IMR-90 (cell line): ENCODE measurements around the gene CFD. TPM values are rescaled to one million over a fixed set of nuclear protein-coding genes. Genes with fewer than 3 reads are reported as not detected.

Experiments used
- ATAC-seq: fragments of 200-7000 bp; cut with Tn5 transposase; 2 replicates; pipeline ENCODE4 v1.9.1; 2020; ENCODE audit warnings: low read depth, mild to moderate bottlenecking, moderate library complexity
- BruUV-seq: library from RNA; stranded (reverse); fragments of 400-500 nt; replicated peaks from 2 replicates; lab custom pipeline; 2021; lab: Mats Ljungman, UMichigan
- CTCF ChIA-PET: fragments of 300-600 bp; formaldehyde crosslinking; extraction: SDS; loops from one replicate; lab custom pipeline; 2021; ENCODE audit warnings: antibody characterized with exemption; lab: Yijun Ruan, JAX
- POLR2A ChIA-PET: fragments of 300-600 bp; sonication (Branson Sonifier 250); formaldehyde crosslinking; loops from one replicate; lab custom pipeline; 2022; ENCODE audit warnings: antibody characterized with exemption; ENCODE audit not compliant: unreplicated experiment; lab: Charles Lee
- DNase-seq: peaks from one replicate; pipeline ENCODE4 v3.0.0; 2013
- H2AFZ ChIP-seq: replicated peaks from 2 replicates; pipeline ENCODE3; 2013; ENCODE audit warnings: low read length, mild to moderate bottlenecking; ENCODE audit not compliant: poor library complexity
- H2AK5ac ChIP-seq: 2 replicates; pipeline ENCODE4 v1.6.1; 2013; ENCODE audit warnings: low read depth, low read length, inconsistent platforms
- H2AK9ac ChIP-seq: replicated peaks from 2 replicates; pipeline ENCODE3; 2013; ENCODE audit warnings: mild to moderate bottlenecking, low read depth, low read length, moderate library complexity; ENCODE audit not compliant: poor library complexity
- H2BK120ac ChIP-seq: 2 replicates; pipeline ENCODE4 v1.6.1; 2013; ENCODE audit warnings: low read depth, low read length, inconsistent platforms
- H2BK15ac ChIP-seq: 3 replicates; pipeline ENCODE4 v1.6.1; 2013; ENCODE audit warnings: low read depth, low read length, inconsistent platforms
- H2BK20ac ChIP-seq: 2 replicates; pipeline ENCODE4 v1.6.1; 2013; ENCODE audit warnings: low read depth, mild to moderate bottlenecking, inconsistent platforms, low read length, moderate library complexity
- H2BK5ac ChIP-seq: 2 replicates; pipeline ENCODE4 v1.6.1; 2013; ENCODE audit warnings: mild to moderate bottlenecking, low read depth, low read length, inconsistent platforms; ENCODE audit not compliant: poor library complexity, severe bottlenecking
- H3K14ac ChIP-seq: replicated peaks from 2 replicates; pipeline ENCODE4 v1.6.1; 2013; ENCODE audit warnings: low read depth, low read length, inconsistent platforms
- H3K18ac ChIP-seq: 2 replicates; pipeline ENCODE4 v1.6.1; 2013; ENCODE audit warnings: low read depth, low read length, control low read depth
- H3K23ac ChIP-seq: 2 replicates; pipeline ENCODE4 v1.6.1; 2013; ENCODE audit warnings: low read depth, low read length, inconsistent platforms
- H3K27ac ChIP-seq: 2 replicates; pipeline ENCODE4 v1.5.1; 2013; ENCODE audit warnings: mild to moderate bottlenecking, control low read depth, low read length; ENCODE audit not compliant: insufficient read depth
- H3K27me3 ChIP-seq: 2 replicates; pipeline ENCODE4 v1.6.1; 2013; ENCODE audit warnings: low read length; ENCODE audit not compliant: control insufficient read depth, insufficient read depth
- H3K36me3 ChIP-seq: 2 replicates; pipeline ENCODE4 v1.6.1; 2013; ENCODE audit warnings: low read length, mixed read lengths; ENCODE audit not compliant: control insufficient read depth, insufficient read depth
- H3K4ac ChIP-seq: 2 replicates; pipeline ENCODE4 v1.6.1; 2013; ENCODE audit warnings: low read depth, low read length, inconsistent platforms
- H3K4me1 ChIP-seq: 2 replicates; pipeline ENCODE4 v1.6.1; 2013; ENCODE audit warnings: low read length, mixed read lengths; ENCODE audit not compliant: control insufficient read depth, insufficient read depth
- H3K4me2 ChIP-seq: 2 replicates; pipeline ENCODE4 v1.6.1; 2013; ENCODE audit warnings: low read depth, mild to moderate bottlenecking, control low read depth, low read length, moderate library complexity
- H3K4me3 ChIP-seq: 2 replicates; pipeline ENCODE4 v1.5.1; 2013; ENCODE audit warnings: low read depth, mild to moderate bottlenecking, control low read depth, low read length, moderate library complexity; ENCODE audit not compliant: insufficient read depth
- H3K56ac ChIP-seq: 2 replicates; pipeline ENCODE4 v1.6.1; 2013; ENCODE audit warnings: low read length, inconsistent platforms; ENCODE audit not compliant: insufficient read depth; ENCODE audit errors: extremely low read depth
- H3K79me1 ChIP-seq, 2 experiments: 2 replicates each; pipeline ENCODE4 v1.6.1; 2013; ENCODE audit warnings: low read length in 2 of 2, inconsistent platforms in 1 of 2, low read depth in 1 of 2
- H3K9ac ChIP-seq: 2 replicates; pipeline ENCODE4 v1.6.1; 2013; ENCODE audit warnings: low read depth, low read length, control low read depth
- H3K9me1 ChIP-seq: 2 replicates; pipeline ENCODE4 v1.6.1; 2013; ENCODE audit warnings: low read length, inconsistent platforms; ENCODE audit not compliant: insufficient read depth
- H3K9me3 ChIP-seq: 2 replicates; pipeline ENCODE4 v1.6.1; 2013; ENCODE audit warnings: low read length; ENCODE audit not compliant: control insufficient read depth, insufficient read depth
- H4K20me1 ChIP-seq: 2 replicates; pipeline ENCODE4 v1.6.1; 2013; ENCODE audit warnings: low read length, inconsistent platforms; ENCODE audit not compliant: insufficient read depth
- H4K5ac ChIP-seq: 2 replicates; pipeline ENCODE4 v1.6.1; 2013; ENCODE audit warnings: mild to moderate bottlenecking, low read depth, low read length, control low read depth
- H4K8ac ChIP-seq, 2 experiments: 2 replicates each; pipeline ENCODE4 v1.6.1; 2013; ENCODE audit warnings: low read depth in 2 of 2, low read length in 2 of 2, control low read depth in 1 of 2, inconsistent platforms in 1 of 2
- H4K91ac ChIP-seq: 2 replicates; pipeline ENCODE4 v1.6.1; 2013; ENCODE audit warnings: low read depth, low read length, inconsistent platforms; ENCODE audit not compliant: insufficient read depth
- BHLHE40 ChIP-seq: fragments of 150-350 bp; IDR thresholded peaks from 2 replicates; pipeline ENCODE4 v1.6.1; 2016; ENCODE audit warnings: mild to moderate bottlenecking, low read depth, low read length
- CEBPB ChIP-seq: IDR thresholded peaks from 2 replicates; pipeline ENCODE4 v1.6.1; 2012; ENCODE audit warnings: low read depth, low read length, improper control_type of control experiment
- CHD1 ChIP-seq: IDR thresholded peaks from 2 replicates; pipeline ENCODE4 v1.6.1; 2012; ENCODE audit warnings: low read depth, low read length, improper control_type of control experiment
- MAFK ChIP-seq: IDR thresholded peaks from 2 replicates; pipeline ENCODE4 v1.6.1; 2012; ENCODE audit warnings: low read depth, low read length, improper control_type of control experiment
- MAZ ChIP-seq: IDR thresholded peaks from 2 replicates; pipeline ENCODE4 v1.6.1; 2012; ENCODE audit warnings: low read depth, mild to moderate bottlenecking, low read length, improper control_type of control experiment, moderate library complexity, borderline replicate concordance
- MXI1 ChIP-seq: IDR thresholded peaks from 2 replicates; pipeline ENCODE4 v1.6.1; 2012; ENCODE audit warnings: low read depth, mild to moderate bottlenecking, low read length, moderate library complexity, borderline replicate concordance
- NFE2L2 ChIP-seq: fragments of 150-350 bp; IDR thresholded peaks from 2 replicates; pipeline ENCODE4 v1.6.1; 2016; ENCODE audit warnings: low read depth, mild to moderate bottlenecking, low read length
- RAD21 ChIP-seq: IDR thresholded peaks from 2 replicates; pipeline ENCODE4 v1.6.1; 2012; ENCODE audit warnings: low read length, improper control_type of control experiment
- RCOR1 ChIP-seq: IDR thresholded peaks from 2 replicates; pipeline ENCODE4 v1.6.1; 2012; ENCODE audit warnings: mild to moderate bottlenecking, low read length, improper control_type of control experiment; ENCODE audit not compliant: insufficient replicate concordance
- RFX5 ChIP-seq: IDR thresholded peaks from 2 replicates; pipeline ENCODE4 v1.8.0; 2012; ENCODE audit warnings: low read depth, mild to moderate bottlenecking, low read length, moderate library complexity
- SMC3 ChIP-seq: fragments of 150-350 bp; IDR thresholded peaks from 2 replicates; pipeline ENCODE4 v1.6.1; 2016; ENCODE audit warnings: low read depth, mild to moderate bottlenecking, antibody characterized with exemption, low read length, moderate library complexity
- WGBS, 2 experiments: methylation state at CpG; one replicate each; pipeline versions ENCODE4 v1.1.5 to v1.1.7; 2013; ENCODE audit warnings: missing lambda C conversion rate in 2 of 2; ENCODE audit not compliant: insufficient read length in 1 of 2; ENCODE audit errors: extremely low coverage in 2 of 2; 5-methylcytosine and 5-hydroxymethylcytosine counted together
- dilution Hi-C: fragments of 300-500 bp; cut with HindIII; formaldehyde crosslinking; loops from one replicate; pipeline ENCODE4 v1.14.3; 2018; ENCODE audit warnings: low sequenced_read_pairs; ENCODE audit not compliant: unreplicated experiment
- in situ Hi-C: fragments of 300-500 bp; cut with MboI; formaldehyde crosslinking; loops from 3 replicates; pipeline ENCODE4 v1.14.3; 2019; ENCODE audit warnings: low sequenced_read_pairs, inconsistent platforms, mixed read lengths
- intact Hi-C: fragments of 100-400 bp; cut with micrococcal nuclease; formaldehyde crosslinking; loops from 2 replicates; pipeline ENCODE4 v1.10.0; 2022
- polyA plus RNA-seq, 3 experiments: library from polyadenylated mRNA; depleted of rRNA; stranded (reverse); fragments of >200 nt; gene quantifications; 2 replicates each; pipeline ENCODE4 v1.2.3, GENCODE V29; 2012; ENCODE audit warnings: low replicate concordance in 1 of 3
- total RNA-seq: library from RNA; depleted of rRNA; stranded (reverse); fragments of >200 nt; gene quantifications from 2 replicates; pipeline ENCODE4 v1.2.3, GENCODE V29; 2012
- TF ChIP-seq, protein P1 (sequence below): fragments of 150-350 bp; IDR thresholded peaks from 2 replicates; pipeline ENCODE4 v1.6.1; 2016; ENCODE audit warnings: low read depth, mild to moderate bottlenecking, low read length, moderate library complexity, borderline replicate concordance
- TF ChIP-seq, protein P2 (sequence below): fragments of 150-350 bp; IDR thresholded peaks from 2 replicates; pipeline ENCODE4 v1.6.1; 2017; ENCODE audit warnings: mild to moderate bottlenecking, antibody characterized with exemption, low read length, low read depth
- TF ChIP-seq, protein P3 (sequence below): conservative IDR thresholded peaks from 2 replicates; pipeline ENCODE4 v1.5.1; 2012; ENCODE audit warnings: mild to moderate bottlenecking, low read depth, low read length, improper control_type of control experiment

CFD gene
- total and polyA plus RNA-seq, 2 of the 4 experiments (the other 2 are of a cell fraction): 1.4 to 2.8 TPM

DNA sequence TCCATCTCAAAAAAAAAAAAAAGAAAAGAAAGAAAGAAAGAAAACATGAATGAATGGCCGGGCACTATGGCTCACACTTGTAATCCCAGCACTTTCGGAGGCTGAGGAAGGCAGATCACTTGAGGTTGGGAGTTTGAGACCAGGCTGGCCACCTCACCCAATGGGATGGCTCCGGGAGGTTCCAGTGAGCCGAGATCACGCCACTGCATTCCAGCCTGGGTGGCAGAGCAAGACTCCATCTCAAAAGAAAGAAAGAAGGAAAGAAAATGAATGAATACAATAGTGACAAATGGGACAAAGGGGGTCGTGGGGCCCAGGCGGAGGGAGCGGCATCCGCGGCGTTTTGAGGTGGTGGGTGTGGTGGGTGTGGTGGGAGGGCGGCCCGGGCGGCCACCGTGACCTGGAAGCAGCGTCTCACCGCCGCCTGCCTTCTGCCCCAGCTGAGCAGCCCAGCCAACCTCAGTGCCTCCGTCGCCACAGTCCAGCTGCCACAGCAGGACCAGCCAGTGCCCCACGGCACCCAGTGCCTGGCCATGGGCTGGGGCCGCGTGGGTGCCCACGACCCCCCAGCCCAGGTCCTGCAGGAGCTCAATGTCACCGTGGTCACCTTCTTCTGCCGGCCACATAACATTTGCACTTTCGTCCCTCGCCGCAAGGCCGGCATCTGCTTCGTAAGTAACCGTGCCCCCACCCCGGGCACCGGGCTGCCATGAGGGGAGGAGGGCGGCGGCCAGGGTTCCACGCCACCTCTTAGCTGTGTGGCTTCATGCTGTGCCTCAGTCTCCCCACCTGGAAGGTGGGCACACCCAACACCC lies 13.6 kb upstream of the CFD start:
- BruUV-seq: no TSS peak
- H3K4me2 ChIP-seq: no peak overlapping the region
- peak overlapping the region; percentile 55 for H2AK9ac ChIP-seq
- no peak overlapping the region for H2AK5ac ChIP-seq
- no peak overlapping the region for H3K27ac ChIP-seq
- no peak overlapping the region for H3K14ac ChIP-seq
- TF ChIP-seq, protein P1, sequence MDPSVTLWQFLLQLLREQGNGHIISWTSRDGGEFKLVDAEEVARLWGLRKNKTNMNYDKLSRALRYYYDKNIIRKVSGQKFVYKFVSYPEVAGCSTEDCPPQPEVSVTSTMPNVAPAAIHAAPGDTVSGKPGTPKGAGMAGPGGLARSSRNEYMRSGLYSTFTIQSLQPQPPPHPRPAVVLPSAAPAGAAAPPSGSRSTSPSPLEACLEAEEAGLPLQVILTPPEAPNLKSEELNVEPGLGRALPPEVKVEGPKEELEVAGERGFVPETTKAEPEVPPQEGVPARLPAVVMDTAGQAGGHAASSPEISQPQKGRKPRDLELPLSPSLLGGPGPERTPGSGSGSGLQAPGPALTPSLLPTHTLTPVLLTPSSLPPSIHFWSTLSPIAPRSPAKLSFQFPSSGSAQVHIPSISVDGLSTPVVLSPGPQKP: no peak
- TF ChIP-seq RCOR1 (no peak), RAD21 (no peak), BHLHE40 (no peak), MAFK (no peak), NFE2L2 (no peak), MXI1 (no peak), RFX5 (no peak), CHD1 (no peak), CEBPB (no peak), SMC3 (no peak), MAZ (no peak)
- TF ChIP-seq, protein P2, sequence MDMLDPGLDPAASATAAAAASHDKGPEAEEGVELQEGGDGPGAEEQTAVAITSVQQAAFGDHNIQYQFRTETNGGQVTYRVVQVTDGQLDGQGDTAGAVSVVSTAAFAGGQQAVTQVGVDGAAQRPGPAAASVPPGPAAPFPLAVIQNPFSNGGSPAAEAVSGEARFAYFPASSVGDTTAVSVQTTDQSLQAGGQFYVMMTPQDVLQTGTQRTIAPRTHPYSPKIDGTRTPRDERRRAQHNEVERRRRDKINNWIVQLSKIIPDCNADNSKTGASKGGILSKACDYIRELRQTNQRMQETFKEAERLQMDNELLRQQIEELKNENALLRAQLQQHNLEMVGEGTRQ: no peak
- TF ChIP-seq, protein P3, sequence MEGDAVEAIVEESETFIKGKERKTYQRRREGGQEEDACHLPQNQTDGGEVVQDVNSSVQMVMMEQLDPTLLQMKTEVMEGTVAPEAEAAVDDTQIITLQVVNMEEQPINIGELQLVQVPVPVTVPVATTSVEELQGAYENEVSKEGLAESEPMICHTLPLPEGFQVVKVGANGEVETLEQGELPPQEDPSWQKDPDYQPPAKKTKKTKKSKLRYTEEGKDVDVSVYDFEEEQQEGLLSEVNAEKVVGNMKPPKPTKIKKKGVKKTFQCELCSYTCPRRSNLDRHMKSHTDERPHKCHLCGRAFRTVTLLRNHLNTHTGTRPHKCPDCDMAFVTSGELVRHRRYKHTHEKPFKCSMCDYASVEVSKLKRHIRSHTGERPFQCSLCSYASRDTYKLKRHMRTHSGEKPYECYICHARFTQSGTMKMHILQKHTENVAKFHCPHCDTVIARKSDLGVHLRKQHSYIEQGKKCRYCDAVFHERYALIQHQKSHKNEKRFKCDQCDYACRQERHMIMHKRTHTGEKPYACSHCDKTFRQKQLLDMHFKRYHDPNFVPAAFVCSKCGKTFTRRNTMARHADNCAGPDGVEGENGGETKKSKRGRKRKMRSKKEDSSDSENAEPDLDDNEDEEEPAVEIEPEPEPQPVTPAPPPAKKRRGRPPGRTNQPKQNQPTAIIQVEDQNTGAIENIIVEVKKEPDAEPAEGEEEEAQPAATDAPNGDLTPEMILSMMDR: no peak
- no peak overlapping the region for H3K23ac ChIP-seq
- DNase-seq (no peak), ATAC-seq (no peak)
- POLR2A ChIA-PET: no interaction called here
- H4K5ac ChIP-seq: no peak overlapping the region
- no peaks in the 10 kb centered on the region for H3K79me1 ChIP-seq
- no peak overlapping the region for H3K4me3 ChIP-seq
- H2AFZ ChIP-seq: no peak overlapping the region
- H2BK15ac ChIP-seq: no peak overlapping the region
- H4K8ac ChIP-seq: no peak overlapping the region
- CTCF ChIA-PET: interaction anchor here (0.7 kb wide), 1 partner anchor 174 kb away, joined by 4 read pairs; no protein-coding TSS in a partner anchor
- intact Hi-C loops (no loop called here), dilution Hi-C loops (no loop called here), in situ Hi-C loops (no loop called here)
- no peak overlapping the region for H3K9ac ChIP-seq
- H3K18ac ChIP-seq: no peak overlapping the region
- H3K27me3 ChIP-seq: peaks cover 20% of the 10 kb centered on the region
- no peak overlapping the region for H2BK20ac ChIP-seq
- H3K9me1 ChIP-seq: no peaks in the 10 kb centered on the region
- no peaks in the 10 kb centered on the region; the same call in 1 of the 2 replicates for H4K20me1 ChIP-seq
- no peak overlapping the region for H3K56ac ChIP-seq
- peaks cover 7% of the 10 kb centered on the region for H3K4me1 ChIP-seq
- H2BK5ac ChIP-seq: no peak overlapping the region
- H2BK120ac ChIP-seq: no peak overlapping the region
- WGBS, 2 experiments: 83% methylated on average over 16 of the region's 37 CpGs; no CpG with 5 or more reads in 1 of the 2 experiments
- H3K4ac ChIP-seq: no peak overlapping the region
- no peak overlapping the region for H4K91ac ChIP-seq
- H3K9me3 ChIP-seq: no peaks in the 10 kb centered on the region
- no peaks in the 10 kb centered on the region for H3K36me3 ChIP-seq
